ENCODE results near the gene CNKSR3.

- no peak for TF ChIP-seq POLR2A (IDR thresholded peaks at IDR 0.05)
- no peak for TF ChIP-seq POLR2AphosphoS5 (IDR thresholded peaks at IDR 0.05; ENCODE audit: insufficient read depth in 1 of 2, low read depth in 1 of 2)
Measured at GRCh38 chr6:154460306-154461071, 50.0 kb downstream of the CNKSR3 start.
